Measurements from ENCODE around the gene RNF103.
"Not testable (repeated sequence)": the region's sequence is repeated elsewhere in the genome, so short reads cannot be mapped to it uniquely, and the experiment has no call there.

Gene RNF103

GRCh38 chr2:86592547-86593230, 31.0 kb downstream of the RNF103 start:
- no peak for TF ChIP-seq CTCF (IDR thresholded peaks at IDR 0.05; ENCODE audit: control insufficient read depth, insufficient read depth, low read depth, low read length, missing control alignments)
- H3K4me3 ChIP-seq (ENCODE audit: control insufficient read depth, low read depth, low read length), result no peak overlapping the region
- no peak for DNase-seq (ENCODE audit: low read depth)

DNA sequence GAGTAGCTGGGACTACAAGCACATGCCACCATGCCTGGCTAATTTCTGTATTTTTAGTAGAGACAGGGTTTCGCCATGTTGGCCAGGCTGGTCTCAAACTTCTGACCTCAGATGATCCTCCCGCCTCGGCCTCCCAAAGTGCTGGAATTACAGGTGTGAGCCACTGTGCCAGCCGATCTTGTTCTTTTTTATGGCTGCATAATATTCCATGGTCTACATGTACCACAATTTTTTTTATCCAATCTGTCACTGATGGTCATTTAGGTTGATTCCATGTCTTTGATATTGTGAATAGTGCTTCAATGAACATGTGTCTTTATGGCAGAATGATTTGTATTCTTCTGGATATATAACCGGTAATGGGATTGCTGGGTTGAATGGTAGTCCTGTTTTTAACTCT, 34.0 kb downstream of the RNF103 start:
- not testable (repeated sequence) for DNase-seq (ENCODE audit: low read depth); H3K4me3 ChIP-seq (ENCODE audit: control insufficient read depth, low read depth, low read length)

GRCh38 chr2:86584151-86584913, 39.3 kb downstream of the RNF103 start:
- DNase-seq (ENCODE audit: low read depth), result peak; percentile 7
- TF ChIP-seq CTCF (IDR thresholded peaks at IDR 0.05; ENCODE audit: control insufficient read depth, insufficient read depth, low read depth, low read length, missing control alignments), result no peak
- no peak overlapping the region for H3K4me3 ChIP-seq (ENCODE audit: control insufficient read depth, low read depth, low read length)

DNA sequence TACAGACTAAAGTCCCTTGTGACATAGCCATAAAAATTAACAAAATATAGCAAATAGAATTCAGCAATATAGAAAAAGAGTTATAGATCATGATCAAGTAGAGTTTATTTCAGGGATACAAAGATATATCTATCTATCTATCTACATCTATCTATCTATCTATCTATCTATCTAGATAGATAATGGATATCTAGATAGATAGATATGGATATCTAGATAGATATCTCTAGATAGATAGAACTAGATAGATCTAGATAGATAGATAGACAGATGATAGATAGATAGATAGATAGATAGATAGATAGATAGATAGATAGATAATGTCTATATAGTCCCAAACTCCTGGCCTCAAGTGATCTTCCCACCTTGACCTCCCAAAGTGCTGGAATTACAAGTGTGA, 43.1 kb downstream of the RNF103 start:
- no peak for TF ChIP-seq CTCF (IDR thresholded peaks at IDR 0.05; ENCODE audit: control insufficient read depth, insufficient read depth, low read depth, low read length, missing control alignments)
- no peak overlapping the region for H3K4me3 ChIP-seq (ENCODE audit: control insufficient read depth, low read depth, low read length)
- no peak for DNase-seq (ENCODE audit: low read depth)

DNA sequence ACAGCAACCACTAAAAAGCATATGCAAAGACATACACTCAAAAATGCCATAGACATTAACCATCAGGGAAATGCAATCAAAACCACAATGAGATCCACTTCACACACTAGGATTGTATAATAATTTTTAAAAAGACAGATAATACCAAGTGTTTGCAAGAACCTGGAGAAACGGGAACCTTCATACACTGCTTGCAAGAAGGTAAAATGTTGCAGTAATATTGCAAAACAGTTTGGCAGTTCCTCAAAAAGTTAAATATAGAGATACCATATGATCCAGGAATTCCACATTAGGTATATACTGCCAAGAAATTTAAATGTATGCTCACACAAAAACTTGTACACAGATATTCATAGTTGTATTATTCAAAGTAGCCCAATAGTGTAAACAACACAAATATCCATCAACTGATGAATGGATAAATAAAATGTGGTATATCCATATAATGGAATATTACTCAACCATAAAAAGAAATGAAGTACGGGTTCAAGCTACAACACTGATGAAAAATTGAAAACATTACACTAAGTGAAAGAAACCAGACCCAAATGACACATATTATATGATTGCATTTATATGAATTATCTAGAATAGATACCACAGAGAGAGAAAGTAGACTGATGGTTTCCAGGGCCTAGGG, 45.7 kb downstream of the RNF103 start:
- no peak for DNase-seq (ENCODE audit: low read depth)
- no peak for TF ChIP-seq CTCF (IDR thresholded peaks at IDR 0.05; ENCODE audit: control insufficient read depth, insufficient read depth, low read depth, low read length, missing control alignments)
- H3K4me3 ChIP-seq (ENCODE audit: control insufficient read depth, low read depth, low read length), result no peak overlapping the region

GRCh38 chr2:86570059-86570458, 53.6 kb downstream of the RNF103 start:
- no peak for TF ChIP-seq CTCF (IDR thresholded peaks at IDR 0.05; ENCODE audit: control insufficient read depth, insufficient read depth, low read depth, low read length, missing control alignments)
- no peak for DNase-seq (ENCODE audit: low read depth)
- H3K4me3 ChIP-seq (ENCODE audit: control insufficient read depth, low read depth, low read length), result no peak overlapping the region

GRCh38 chr2:86566821-86567190, 56.9 kb downstream of the RNF103 start:
- H3K4me3 ChIP-seq (ENCODE audit: control insufficient read depth, low read depth, low read length), result no peak overlapping the region
- DNase-seq (ENCODE audit: low read depth), result no peak
- no peak for TF ChIP-seq CTCF (IDR thresholded peaks at IDR 0.05; ENCODE audit: control insufficient read depth, insufficient read depth, low read depth, low read length, missing control alignments)

All from AG09309 (cell line).